Astrocyte (in vitro differentiated cells and primary cell): ENCODE measurements around the gene BARX2. TPM values are rescaled to one million over a fixed set of nuclear protein-coding genes. Genes with fewer than 3 reads are reported as not detected.

Experiments
- DNase-seq: peaks from one replicate; pipeline ENCODE4 v3.0.0-alpha.2; 2010; ENCODE audit warnings: low read depth
- FAIRE-seq: peaks from 2 replicates; lab custom pipeline; 2011; peaks lifted over from hg19 to GRCh38; lab: Jason Lieb, UNC
- H2AFZ ChIP-seq: 2 replicates; pipeline ENCODE4 v1.6.0; 2012; ENCODE audit warnings: low read depth, low read length, inconsistent platforms
- H3K27ac ChIP-seq: 2 replicates; pipeline ENCODE4 v1.5.1; 2011; ENCODE audit warnings: low read depth, low read length, inconsistent platforms
- H3K27me3 ChIP-seq: 2 replicates; pipeline ENCODE4 v1.6.0; 2011; ENCODE audit warnings: low read length, inconsistent platforms; ENCODE audit not compliant: insufficient read depth
- H3K36me3 ChIP-seq: 2 replicates; pipeline ENCODE4 v1.5.1; 2011; ENCODE audit warnings: low read length, inconsistent platforms; ENCODE audit not compliant: insufficient read depth
- H3K4me1 ChIP-seq: 2 replicates; pipeline ENCODE4 v1.5.1; 2011; ENCODE audit warnings: low read length, inconsistent platforms; ENCODE audit not compliant: insufficient read depth
- H3K4me2 ChIP-seq: 2 replicates; pipeline ENCODE4 v1.6.0; 2012; ENCODE audit warnings: low read length, inconsistent platforms
- H3K4me3 ChIP-seq: 2 replicates; pipeline ENCODE4 v1.5.1; 2011; ENCODE audit warnings: low read depth, mild to moderate bottlenecking, low read length, inconsistent platforms; ENCODE audit not compliant: insufficient read depth
- H3K79me2 ChIP-seq: 2 replicates; pipeline ENCODE4 v1.6.0; 2012; ENCODE audit warnings: mild to moderate bottlenecking, low read length, inconsistent platforms; ENCODE audit not compliant: insufficient read depth
- H3K9ac ChIP-seq: 2 replicates; pipeline ENCODE4 v1.6.0; 2012; ENCODE audit warnings: mild to moderate bottlenecking, low read length, inconsistent platforms
- H3K9me3 ChIP-seq: 2 replicates; pipeline ENCODE4 v1.5.1; 2012; ENCODE audit warnings: low read depth, mild to moderate bottlenecking, low read length, inconsistent platforms; ENCODE audit not compliant: insufficient read depth
- H4K20me1 ChIP-seq: 2 replicates; pipeline ENCODE4 v1.6.0; 2012; ENCODE audit warnings: low read length, inconsistent platforms; ENCODE audit not compliant: insufficient read depth
- H3K27ac Mint-ChIP-seq: one replicate; pipeline ENCODE4 v1.8.0; 2021; ENCODE audit warnings: mild to moderate bottlenecking, mixed read lengths; ENCODE audit not compliant: unreplicated experiment
- H3K27me3 Mint-ChIP-seq: one replicate; pipeline ENCODE4 v1.8.0; 2021; ENCODE audit warnings: low read depth, mixed read lengths; ENCODE audit not compliant: unreplicated experiment
- H3K36me3 Mint-ChIP-seq: one replicate; pipeline ENCODE4 v1.8.0; 2021; ENCODE audit warnings: low read depth, mixed read lengths; ENCODE audit not compliant: unreplicated experiment
- H3K4me1 Mint-ChIP-seq: one replicate; pipeline ENCODE4 v1.8.0; 2021; ENCODE audit warnings: low read depth, mixed read lengths; ENCODE audit not compliant: unreplicated experiment
- H3K4me3 Mint-ChIP-seq: one replicate; pipeline ENCODE4 v1.8.0; 2021; ENCODE audit warnings: mild to moderate bottlenecking, moderate library complexity, mixed read lengths; ENCODE audit not compliant: unreplicated experiment
- H3K9me3 Mint-ChIP-seq: one replicate; pipeline ENCODE4 v1.8.0; 2021; ENCODE audit warnings: mild to moderate bottlenecking, mixed read lengths; ENCODE audit not compliant: unreplicated experiment
- EZH2 ChIP-seq: IDR thresholded peaks from 2 replicates; pipeline ENCODE4 v1.6.1; 2012; ENCODE audit warnings: mild to moderate bottlenecking, low read length, inconsistent platforms; ENCODE audit not compliant: insufficient read depth
- total RNA-seq: library from RNA; stranded (reverse); gene quantifications from 2 replicates; pipeline ENCODE4 v1.2.1, GENCODE V29; 2021
- TF ChIP-seq, protein P1 (sequence below): IDR thresholded peaks from 2 replicates; pipeline ENCODE4 v1.5.1; 2011; ENCODE audit warnings: low read depth, mild to moderate bottlenecking, inconsistent platforms, low read length, moderate library complexity; ENCODE audit not compliant: insufficient read depth

The BARX2 gene
- total RNA-seq, 1 donor from 2014 or later = not detected

- Histone ChIP-seq H3K4me3 (no peak overlapping the region), H3K27ac (no peak overlapping the region), H3K79me2 (no peaks in the 10 kb centered on the region), H3K4me2 (no peak overlapping the region), H3K4me1 (no peaks in the 10 kb centered on the region), H2AFZ (no peak overlapping the region), H3K9me3 (no peaks in the 10 kb centered on the region), H3K27me3 (no peaks in the 10 kb centered on the region), H3K9ac (no peak overlapping the region), H4K20me1 (no peaks in the 10 kb centered on the region), H3K36me3 (no peaks in the 10 kb centered on the region)
- Mint-ChIP-seq H3K4me1 (peaks cover 5% of the 10 kb centered on the region), H3K9me3 (peaks cover 5% of the 10 kb centered on the region), H3K4me3 (no peak overlapping the region), H3K27ac (no peak overlapping the region), H3K27me3 (peaks cover 4% of the 10 kb centered on the region), H3K36me3 (peaks cover 2% of the 10 kb centered on the region)
- no peak for FAIRE-seq
- TF ChIP-seq EZH2 = no peak
- TF ChIP-seq, protein P1, sequence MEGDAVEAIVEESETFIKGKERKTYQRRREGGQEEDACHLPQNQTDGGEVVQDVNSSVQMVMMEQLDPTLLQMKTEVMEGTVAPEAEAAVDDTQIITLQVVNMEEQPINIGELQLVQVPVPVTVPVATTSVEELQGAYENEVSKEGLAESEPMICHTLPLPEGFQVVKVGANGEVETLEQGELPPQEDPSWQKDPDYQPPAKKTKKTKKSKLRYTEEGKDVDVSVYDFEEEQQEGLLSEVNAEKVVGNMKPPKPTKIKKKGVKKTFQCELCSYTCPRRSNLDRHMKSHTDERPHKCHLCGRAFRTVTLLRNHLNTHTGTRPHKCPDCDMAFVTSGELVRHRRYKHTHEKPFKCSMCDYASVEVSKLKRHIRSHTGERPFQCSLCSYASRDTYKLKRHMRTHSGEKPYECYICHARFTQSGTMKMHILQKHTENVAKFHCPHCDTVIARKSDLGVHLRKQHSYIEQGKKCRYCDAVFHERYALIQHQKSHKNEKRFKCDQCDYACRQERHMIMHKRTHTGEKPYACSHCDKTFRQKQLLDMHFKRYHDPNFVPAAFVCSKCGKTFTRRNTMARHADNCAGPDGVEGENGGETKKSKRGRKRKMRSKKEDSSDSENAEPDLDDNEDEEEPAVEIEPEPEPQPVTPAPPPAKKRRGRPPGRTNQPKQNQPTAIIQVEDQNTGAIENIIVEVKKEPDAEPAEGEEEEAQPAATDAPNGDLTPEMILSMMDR = no peak
- no peak for DNase-seq
These were observed 70.9 kb downstream of the BARX2 start for GRCh38 chr11:129446572-129446971.

GRCh38 chr11:129447654-129448239, 72.1 kb downstream of the BARX2 start:
- H3K4me3 ChIP-seq = no peak overlapping the region

DNA sequence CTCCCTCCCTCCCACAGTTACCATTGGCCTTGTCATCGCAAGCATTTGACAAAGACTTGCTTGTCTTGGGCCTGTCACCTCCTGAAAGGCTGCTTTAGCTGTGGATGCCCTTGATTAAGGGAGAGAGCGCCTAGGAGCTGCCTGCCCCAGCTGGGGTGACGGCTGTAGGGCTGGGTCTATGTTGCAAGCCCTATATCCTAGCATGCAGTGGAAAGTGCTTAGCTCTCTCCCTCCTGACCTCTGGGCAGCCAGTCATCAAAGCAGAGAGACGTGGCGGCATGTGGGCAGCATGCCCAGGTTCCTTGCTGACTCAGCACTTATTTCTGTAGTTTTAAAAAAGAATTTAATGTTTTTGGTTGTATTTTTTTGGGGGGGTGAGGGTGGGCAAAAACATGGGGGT, 75.9 kb downstream of the BARX2 start:
- no peaks in the 10 kb centered on the region for H3K4me1 ChIP-seq
- H3K9me3 ChIP-seq = no peaks in the 10 kb centered on the region
- FAIRE-seq (no peak), DNase-seq (no peak)
- H3K27me3 ChIP-seq = no peaks in the 10 kb centered on the region
- Mint-ChIP-seq H3K9me3 (peaks cover 3% of the 10 kb centered on the region), H3K27ac (no peak overlapping the region), H3K4me1 (peaks cover 4% of the 10 kb centered on the region), H3K4me3 (no peak overlapping the region), H3K36me3 (peaks cover 2% of the 10 kb centered on the region), H3K27me3 (peaks cover 6% of the 10 kb centered on the region)
- no peaks in the 10 kb centered on the region for H3K36me3 ChIP-seq
- H3K27ac ChIP-seq = no peak overlapping the region
- H3K9ac ChIP-seq = no peak overlapping the region
- H2AFZ ChIP-seq = no peak overlapping the region
- H3K79me2 ChIP-seq = no peaks in the 10 kb centered on the region
- H4K20me1 ChIP-seq = no peaks in the 10 kb centered on the region
- no peak overlapping the region for H3K4me3 ChIP-seq
- TF ChIP-seq, protein P1 = no peak
- TF ChIP-seq EZH2 = no peak
- no peak overlapping the region for H3K4me2 ChIP-seq

More at GRCh38 chr11:129447654-129448239, 72.1 kb downstream of the BARX2 start:
- DNase-seq (no peak), FAIRE-seq (no peak)
- H3K4me1 ChIP-seq = no peaks in the 10 kb centered on the region
- no peak overlapping the region for H3K9ac ChIP-seq
- no peaks in the 10 kb centered on the region for H3K27me3 ChIP-seq
- Mint-ChIP-seq H3K36me3 (peaks cover 2% of the 10 kb centered on the region), H3K27me3 (peaks cover 4% of the 10 kb centered on the region), H3K4me1 (peaks cover 5% of the 10 kb centered on the region), H3K4me3 (no peak overlapping the region), H3K27ac (no peak overlapping the region), H3K9me3 (peaks cover 5% of the 10 kb centered on the region)
- no peak overlapping the region for H2AFZ ChIP-seq
- no peaks in the 10 kb centered on the region for H3K9me3 ChIP-seq
- no peak for TF ChIP-seq EZH2
- TF ChIP-seq, protein P1 = no peak
- no peaks in the 10 kb centered on the region for H3K79me2 ChIP-seq
- no peak overlapping the region for H3K27ac ChIP-seq
- H3K36me3 ChIP-seq = no peaks in the 10 kb centered on the region
- no peak overlapping the region for H3K4me2 ChIP-seq
- H4K20me1 ChIP-seq = no peaks in the 10 kb centered on the region
